Testis (tissue), 2 donors: Measurements from ENCODE around the gene GABARAPL1.

Experiments used
- CTCF ChIP-seq, 3 experiments: fragments of 450-650 bp in 2 of 3; fragments of 200-600 bp in 1 of 3; sonication (generic) in 1 of 3; IDR thresholded peaks; one replicate each; pipeline ENCODE4 v1.5.1; 2016 to 2019; ENCODE audit warnings: antibody characterized with exemption in 3 of 3, mild to moderate bottlenecking in 2 of 3, moderate library complexity in 1 of 3
- POLR2A ChIP-seq: fragments of 450-650 bp; IDR thresholded peaks from one replicate; pipeline ENCODE4 v1.6.1; 2017; ENCODE audit warnings: antibody characterized with exemption, mild to moderate bottlenecking, moderate library complexity

GRCh38 chr12:10174986-10175614 lies 37.6 kb upstream of the GABARAPL1 start:
- TF ChIP-seq CTCF (IDR thresholded peaks at IDR 0.05) (no peak), POLR2A (no peak)
